HepG2 (cell line): ENCODE data around the gene ATP23. TPM values are rescaled to one million over a fixed set of nuclear protein-coding genes. Genes with fewer than 3 reads are reported as not detected.

Experiments
- FLYWCH1 ChIP-seq: sonication (generic); formaldehyde crosslinking; IDR thresholded peaks from 2 replicates; pipeline ENCODE4 v1.8.1; 2023; ENCODE audit warnings: mild to moderate bottlenecking, missing genetic modification reagents
- FUBP1 ChIP-seq: sonication (generic); formaldehyde crosslinking; IDR thresholded peaks from 2 replicates; pipeline ENCODE4 v1.5.1; 2020; ENCODE audit warnings: missing genetic modification reagents, mild to moderate bottlenecking, borderline replicate concordance
- HNRNPK ChIP-seq: fragments of 200-400 bp; formaldehyde crosslinking; IDR thresholded peaks from 2 replicates; pipeline ENCODE4 v1.6.1; 2018; ENCODE audit warnings: low read length, low read depth, moderate library complexity, mild to moderate bottlenecking; ENCODE audit not compliant: poor library complexity, severe bottlenecking
- IKZF4 ChIP-seq: sonication (generic); formaldehyde crosslinking; IDR thresholded peaks from 2 replicates; pipeline ENCODE4 v1.5.1; 2020; ENCODE audit warnings: borderline replicate concordance, mild to moderate bottlenecking, low read depth, missing genetic modification reagents; ENCODE audit errors: not compliant biosample characterization
- KAT2B ChIP-seq: fragments of 150-350 bp; IDR thresholded peaks from 2 replicates; pipeline ENCODE4 v1.6.1; 2014; ENCODE audit warnings: low read depth, low read length, borderline replicate concordance
- KDM2A ChIP-seq: sonication (generic); formaldehyde crosslinking; IDR thresholded peaks from 2 replicates; pipeline ENCODE4 v1.4.0; 2020; ENCODE audit warnings: low read depth, missing genetic modification reagents, borderline replicate concordance
- KMT2B ChIP-seq: IDR thresholded peaks from 2 replicates; pipeline ENCODE4 v1.6.1; 2016; ENCODE audit warnings: missing genetic modification reagents, missing compliant biosample characterization
- MBNL3 ChIP-seq: fragments of 250-450 bp; sonication (Bioruptor Pico); conservative IDR thresholded peaks from 2 replicates; pipeline ENCODE4 v1.8.0; 2022; ENCODE audit warnings: mild to moderate bottlenecking, inconsistent platforms
- MIER2 ChIP-seq: IDR thresholded peaks from 2 replicates; pipeline ENCODE4 v1.6.1; 2016; ENCODE audit warnings: missing biosample characterization, missing genetic modification reagents
- NR2F1 ChIP-seq, 2 experiments: fragments of 450-650 bp in 1 of 2; formaldehyde crosslinking in 1 of 2; IDR thresholded peaks; 2 replicates each; pipeline versions ENCODE4 v1.5.0 to v1.6.1; 2016 to 2020; ENCODE audit warnings: mild to moderate bottlenecking in 1 of 2, missing compliant biosample characterization in 1 of 2, missing genetic modification reagents in 1 of 2, moderate library complexity in 1 of 2
- POLR2AphosphoS2 ChIP-seq: IDR thresholded peaks from 2 replicates; pipeline ENCODE4 v1.6.1; 2011; ENCODE audit warnings: low read depth, low read length, improper control_type of control experiment
- RBAK ChIP-seq: sonication (generic); formaldehyde crosslinking; IDR thresholded peaks from 2 replicates; pipeline ENCODE4 v1.5.1; 2020; ENCODE audit warnings: mild to moderate bottlenecking, missing genetic modification reagents
- TCF7 ChIP-seq: sonication (generic); IDR thresholded peaks from 2 replicates; pipeline ENCODE4 v1.6.1; 2016; ENCODE audit warnings: antibody characterized with exemption, low read depth
- TOPORS ChIP-seq: sonication (generic); formaldehyde crosslinking; IDR thresholded peaks from 2 replicates; pipeline ENCODE4 v1.8.0; 2023; ENCODE audit warnings: mild to moderate bottlenecking, missing genetic modification reagents
- TRAFD1 ChIP-seq: sonication (generic); formaldehyde crosslinking; IDR thresholded peaks from 2 replicates; pipeline ENCODE4 v1.5.1; 2020; ENCODE audit warnings: missing genetic modification reagents, mild to moderate bottlenecking, borderline replicate concordance
- ZNF280B ChIP-seq: sonication (generic); formaldehyde crosslinking; IDR thresholded peaks from 2 replicates; pipeline ENCODE4 v1.5.0; 2020; ENCODE audit warnings: missing genetic modification reagents, mild to moderate bottlenecking, borderline replicate concordance
- ZNF703 ChIP-seq: sonication (generic); formaldehyde crosslinking; IDR thresholded peaks from 2 replicates; pipeline ENCODE4 v1.5.1; 2020; ENCODE audit warnings: missing genetic modification reagents, mild to moderate bottlenecking, moderate library complexity, borderline replicate concordance
- ZNF720 ChIP-seq: sonication (generic); formaldehyde crosslinking; IDR thresholded peaks from 2 replicates; pipeline ENCODE4 v1.4.0; 2020; ENCODE audit warnings: missing genetic modification reagents
- ZNF724P ChIP-seq: sonication (generic); formaldehyde crosslinking; IDR thresholded peaks from 2 replicates; pipeline ENCODE4 v1.8.0; 2022; ENCODE audit warnings: missing genetic modification reagents, borderline replicate concordance
- ZNF766 ChIP-seq: sonication (generic); formaldehyde crosslinking; IDR thresholded peaks from 2 replicates; pipeline ENCODE4 v1.5.0; 2020; ENCODE audit warnings: missing genetic modification reagents, borderline replicate concordance
- polyA plus RNA-seq, 8 experiments: library from polyadenylated mRNA; depleted of rRNA in 3 of 8; stranded (reverse) in 7 of 8; unstranded in 1 of 8; fragments of >200 nt; fragmentation: Illumina TruSeq in 4 of 8; extraction: Trizol in 4 of 8; gene quantifications; 2 replicates each; pipeline versions ENCODE4 v1.2.1 to v1.2.3, GENCODE V29; 2011 to 2016; ENCODE audit warnings: low read depth in 4 of 8, missing spikeins in 1 of 8, mixed read lengths in 1 of 8; ENCODE audit not compliant: insufficient read depth in 1 of 8
- total RNA-seq, 5 experiments: library from RNA; depleted of rRNA; stranded (reverse); fragments of >200 nt; fragmentation: Illumina TruSeq; extraction: Trizol; gene quantifications; 2 replicates each; pipeline ENCODE4 v1.2.3, GENCODE V29; 2016; ENCODE audit warnings: low read depth in 1 of 5
- TF ChIP-seq, protein P1 (sequence below): sonication (generic); formaldehyde crosslinking; IDR thresholded peaks from 2 replicates; pipeline ENCODE4 v1.8.0; 2023; ENCODE audit warnings: mild to moderate bottlenecking, missing genetic modification reagents
- TF ChIP-seq, protein P2 (sequence below): sonication (generic); formaldehyde crosslinking; IDR thresholded peaks from 2 replicates; pipeline ENCODE4 v1.9.0; 2022; ENCODE audit warnings: low read depth, missing genetic modification reagents

Gene ATP23
- total and polyA plus RNA-seq, 2 of the 13 experiments (the other 11 are each of a cell fraction or from before 2014, with no cell fraction given), result 12.1 to 14.7 TPM

GRCh38 chr12:57935839-57936512 is 5.4 kb upstream of the ATP23 start (continued):
- TF ChIP-seq IKZF4 (CRISPR knock-in tag) (no peak), HNRNPK (no peak), ZNF703 (CRISPR knock-in tag) (no peak), KMT2B (CRISPR knock-in tag) (peak; percentile 92), ZNF280B (CRISPR knock-in tag) (no peak), MIER2 (CRISPR knock-in tag) (0 out of 2 replicates have a peak, but pooled peaks have one; percentile 33), FLYWCH1 (no peak), TCF7 (no peak), RBAK (CRISPR knock-in tag) (no peak), ZNF720 (no peak), NR2F1 (CRISPR knock-in tag; IDR thresholded peaks at IDR 0.05) (no peak), TRAFD1 (no peak), POLR2AphosphoS2 (no peak), KDM2A (CRISPR knock-in tag) (peak; percentile 86), FUBP1 (no peak), KAT2B (no peak), ZNF766 (no peak), TOPORS (CRISPR knock-in tag) (no peak), MBNL3 (CRISPR knock-in tag) (no peak), ZNF724P (CRISPR knock-in tag) (no peak)
- TF ChIP-seq, protein P1, sequence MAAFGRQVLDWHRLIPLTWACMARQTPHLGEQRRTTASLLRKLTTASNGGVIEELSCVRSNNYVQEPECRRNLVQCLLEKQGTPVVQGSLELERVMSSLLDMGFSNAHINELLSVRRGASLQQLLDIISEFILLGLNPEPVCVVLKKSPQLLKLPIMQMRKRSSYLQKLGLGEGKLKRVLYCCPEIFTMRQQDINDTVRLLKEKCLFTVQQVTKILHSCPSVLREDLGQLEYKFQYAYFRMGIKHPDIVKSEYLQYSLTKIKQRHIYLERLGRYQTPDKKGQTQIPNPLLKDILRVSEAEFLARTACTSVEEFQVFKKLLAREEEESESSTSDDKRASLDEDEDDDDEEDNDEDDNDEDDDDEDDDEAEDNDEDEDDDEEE (CRISPR knock-in tag), result no peak
- TF ChIP-seq, protein P2, sequence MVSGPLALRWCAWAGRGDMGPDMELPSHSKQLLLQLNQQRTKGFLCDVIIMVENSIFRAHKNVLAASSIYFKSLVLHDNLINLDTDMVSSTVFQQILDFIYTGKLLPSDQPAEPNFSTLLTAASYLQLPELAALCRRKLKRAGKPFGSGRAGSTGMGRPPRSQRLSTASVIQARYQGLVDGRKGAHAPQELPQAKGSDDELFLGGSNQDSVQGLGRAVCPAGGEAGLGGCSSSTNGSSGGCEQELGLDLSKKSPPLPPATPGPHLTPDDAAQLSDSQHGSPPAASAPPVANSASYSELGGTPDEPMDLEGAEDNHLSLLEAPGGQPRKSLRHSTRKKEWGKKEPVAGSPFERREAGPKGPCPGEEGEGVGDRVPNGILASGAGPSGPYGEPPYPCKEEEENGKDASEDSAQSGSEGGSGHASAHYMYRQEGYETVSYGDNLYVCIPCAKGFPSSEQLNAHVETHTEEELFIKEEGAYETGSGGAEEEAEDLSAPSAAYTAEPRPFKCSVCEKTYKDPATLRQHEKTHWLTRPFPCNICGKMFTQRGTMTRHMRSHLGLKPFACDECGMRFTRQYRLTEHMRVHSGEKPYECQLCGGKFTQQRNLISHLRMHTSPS (CRISPR knock-in tag), result no peak
